ENCODE measurements around the gene UQCRH.

DNA sequence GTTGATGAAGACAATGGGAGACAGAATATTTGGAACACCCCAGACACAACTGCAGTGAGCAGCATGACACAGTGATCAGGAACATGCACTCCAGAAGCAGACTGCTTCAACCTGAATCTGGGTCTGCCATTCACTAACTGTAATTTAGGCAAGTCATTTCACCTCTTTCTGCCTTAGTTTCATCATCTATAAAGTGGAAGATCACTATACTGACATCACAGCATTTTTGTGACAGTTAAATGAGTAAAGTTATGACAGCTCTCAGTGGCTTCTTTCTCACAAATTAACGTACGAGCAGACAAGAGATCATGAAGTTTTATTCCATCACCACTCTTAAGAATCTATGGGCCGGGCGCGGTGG is 14.4 kb upstream of the UQCRH start:
- TF ChIP-seq POLR2A (IDR thresholded peaks at IDR 0.05), result no peak
- TF ChIP-seq, protein P1, sequence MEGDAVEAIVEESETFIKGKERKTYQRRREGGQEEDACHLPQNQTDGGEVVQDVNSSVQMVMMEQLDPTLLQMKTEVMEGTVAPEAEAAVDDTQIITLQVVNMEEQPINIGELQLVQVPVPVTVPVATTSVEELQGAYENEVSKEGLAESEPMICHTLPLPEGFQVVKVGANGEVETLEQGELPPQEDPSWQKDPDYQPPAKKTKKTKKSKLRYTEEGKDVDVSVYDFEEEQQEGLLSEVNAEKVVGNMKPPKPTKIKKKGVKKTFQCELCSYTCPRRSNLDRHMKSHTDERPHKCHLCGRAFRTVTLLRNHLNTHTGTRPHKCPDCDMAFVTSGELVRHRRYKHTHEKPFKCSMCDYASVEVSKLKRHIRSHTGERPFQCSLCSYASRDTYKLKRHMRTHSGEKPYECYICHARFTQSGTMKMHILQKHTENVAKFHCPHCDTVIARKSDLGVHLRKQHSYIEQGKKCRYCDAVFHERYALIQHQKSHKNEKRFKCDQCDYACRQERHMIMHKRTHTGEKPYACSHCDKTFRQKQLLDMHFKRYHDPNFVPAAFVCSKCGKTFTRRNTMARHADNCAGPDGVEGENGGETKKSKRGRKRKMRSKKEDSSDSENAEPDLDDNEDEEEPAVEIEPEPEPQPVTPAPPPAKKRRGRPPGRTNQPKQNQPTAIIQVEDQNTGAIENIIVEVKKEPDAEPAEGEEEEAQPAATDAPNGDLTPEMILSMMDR (IDR thresholded peaks at IDR 0.05 in 8 of 11, conservative IDR thresholded peaks at IDR 0.05 in 3 of 11), result no peak
